HG02885 (cell line): Measurements from ENCODE around the gene CD79A.

Source experiments
- ATAC-seq: cut with Tn5 transposase; IDR thresholded peaks from one replicate; pipeline ENCODE4 v1.9.1; 2021; ENCODE audit warnings: mild to moderate bottlenecking; ENCODE audit not compliant: unreplicated experiment, poor library complexity

Gene CD79A

DNA sequence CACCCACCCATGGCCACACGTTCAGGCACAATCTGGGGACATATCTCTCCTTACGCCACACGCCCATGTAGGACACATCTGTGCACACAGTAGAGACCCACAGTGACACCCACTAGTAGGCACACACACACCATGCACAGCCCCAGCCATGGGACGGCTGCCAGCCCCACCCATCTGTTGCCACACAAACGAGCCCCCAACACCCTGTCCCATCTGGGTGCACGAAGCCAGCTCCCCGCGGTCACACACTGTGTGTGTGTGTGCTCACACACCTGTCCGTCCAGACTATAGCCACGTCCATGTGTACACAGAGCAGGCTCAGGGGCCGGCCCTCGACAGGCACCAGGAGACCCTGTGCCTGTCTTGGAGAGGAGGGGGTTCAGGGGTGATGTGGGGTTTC lies 40.6 kb downstream of the CD79A start:
- ATAC-seq, result no peak

DNA sequence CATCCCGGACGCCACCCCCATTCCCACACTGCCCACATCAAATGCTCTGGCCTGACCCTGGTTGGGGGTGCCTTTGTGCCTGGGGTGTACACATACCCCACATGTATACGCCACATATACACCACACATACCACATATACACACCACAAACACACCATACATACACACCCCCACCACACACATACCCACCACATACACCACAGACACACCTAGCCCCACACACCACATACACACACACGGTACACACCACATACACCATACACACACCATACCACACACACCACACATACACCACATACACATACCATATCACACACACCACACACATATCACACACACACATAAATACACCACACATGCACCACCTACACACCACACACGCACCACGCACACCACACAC lies 41.0 kb downstream of the CD79A start:
- ATAC-seq, result no peak

DNA sequence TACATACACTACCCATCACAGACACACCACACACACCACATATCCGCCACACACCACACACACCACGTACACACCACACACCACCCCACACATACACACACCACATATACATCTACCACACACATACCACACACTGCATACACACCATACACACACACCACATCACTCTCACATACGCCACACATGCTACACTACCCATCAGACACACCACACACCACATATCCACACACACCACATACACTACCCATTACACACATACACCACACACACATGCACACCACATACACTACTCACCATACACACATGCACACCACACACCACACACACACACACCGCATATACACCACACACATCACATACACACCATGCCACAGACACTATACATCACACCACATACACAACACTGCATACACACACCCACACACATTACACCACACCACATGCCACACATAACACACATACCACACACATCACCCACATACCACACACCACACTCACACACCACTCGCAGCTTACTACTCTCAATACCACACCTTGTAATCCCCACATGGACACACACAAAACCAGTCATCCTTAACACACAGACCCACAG lies 41.7 kb downstream of the CD79A start:
- no peak for ATAC-seq

DNA sequence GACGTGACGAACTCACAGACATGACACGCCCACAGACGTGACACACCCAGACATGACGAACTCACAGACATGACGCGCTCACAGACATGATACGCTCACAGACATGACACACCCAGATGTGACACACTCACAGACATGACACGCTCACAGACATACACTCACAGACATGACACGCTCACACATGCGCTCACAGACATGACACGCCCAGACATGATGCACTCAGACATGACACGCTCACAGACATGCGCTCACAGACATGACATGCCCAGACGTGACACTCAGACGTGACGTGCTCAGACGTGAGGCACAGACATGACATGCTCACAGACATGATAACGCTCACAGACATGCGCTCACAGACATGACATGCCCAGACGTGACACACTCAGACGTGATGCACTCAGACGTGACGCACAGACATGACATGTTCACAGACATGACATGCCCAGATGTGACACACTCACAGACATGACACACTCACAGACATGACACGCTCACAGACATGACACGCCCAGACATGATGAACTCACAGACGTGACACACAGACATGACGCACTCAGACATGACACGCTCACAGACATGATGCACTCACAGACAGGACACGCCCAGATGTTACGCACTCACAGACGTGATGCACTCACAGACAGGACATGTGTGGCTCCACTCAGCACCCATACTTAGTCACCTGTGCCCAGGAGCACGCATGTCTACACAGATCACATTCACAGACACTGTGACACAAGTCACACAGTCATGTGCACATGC lies 43.1 kb downstream of the CD79A start:
- no peak for ATAC-seq

DNA sequence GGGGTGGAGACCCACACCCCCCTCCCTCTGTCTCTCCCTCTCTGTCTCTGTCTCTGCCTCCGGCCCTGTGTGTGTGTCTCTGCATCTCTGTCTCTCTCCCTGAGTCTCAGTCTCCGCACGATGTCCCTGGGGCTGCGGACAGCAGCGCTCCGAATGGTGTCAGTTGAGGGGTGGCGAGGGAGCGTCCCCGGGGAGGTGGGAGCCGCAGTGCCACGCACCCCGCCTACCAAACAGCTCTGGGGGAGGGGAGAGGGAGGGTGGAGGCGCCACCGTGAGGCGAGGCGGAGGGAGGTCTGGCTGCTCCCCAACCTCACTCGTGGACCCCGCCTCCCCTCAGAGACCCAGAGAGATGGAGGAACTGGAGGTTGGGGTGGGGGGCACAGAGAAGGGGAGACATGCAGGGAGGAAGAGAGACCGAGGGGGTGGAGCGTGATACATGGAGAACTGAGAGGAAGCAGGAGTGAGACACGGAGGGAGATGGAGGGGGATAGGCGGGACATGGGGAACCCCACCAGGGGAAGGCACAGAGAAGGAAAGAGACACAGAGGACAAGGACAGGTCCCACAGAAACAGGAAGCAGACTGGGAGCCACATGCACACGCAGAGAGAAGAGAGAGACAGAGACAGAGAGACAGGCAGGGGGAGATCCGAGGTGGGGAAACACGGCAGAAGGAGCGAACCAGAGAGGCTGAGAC lies 44.0 kb downstream of the CD79A start:
- no peak for ATAC-seq

DNA sequence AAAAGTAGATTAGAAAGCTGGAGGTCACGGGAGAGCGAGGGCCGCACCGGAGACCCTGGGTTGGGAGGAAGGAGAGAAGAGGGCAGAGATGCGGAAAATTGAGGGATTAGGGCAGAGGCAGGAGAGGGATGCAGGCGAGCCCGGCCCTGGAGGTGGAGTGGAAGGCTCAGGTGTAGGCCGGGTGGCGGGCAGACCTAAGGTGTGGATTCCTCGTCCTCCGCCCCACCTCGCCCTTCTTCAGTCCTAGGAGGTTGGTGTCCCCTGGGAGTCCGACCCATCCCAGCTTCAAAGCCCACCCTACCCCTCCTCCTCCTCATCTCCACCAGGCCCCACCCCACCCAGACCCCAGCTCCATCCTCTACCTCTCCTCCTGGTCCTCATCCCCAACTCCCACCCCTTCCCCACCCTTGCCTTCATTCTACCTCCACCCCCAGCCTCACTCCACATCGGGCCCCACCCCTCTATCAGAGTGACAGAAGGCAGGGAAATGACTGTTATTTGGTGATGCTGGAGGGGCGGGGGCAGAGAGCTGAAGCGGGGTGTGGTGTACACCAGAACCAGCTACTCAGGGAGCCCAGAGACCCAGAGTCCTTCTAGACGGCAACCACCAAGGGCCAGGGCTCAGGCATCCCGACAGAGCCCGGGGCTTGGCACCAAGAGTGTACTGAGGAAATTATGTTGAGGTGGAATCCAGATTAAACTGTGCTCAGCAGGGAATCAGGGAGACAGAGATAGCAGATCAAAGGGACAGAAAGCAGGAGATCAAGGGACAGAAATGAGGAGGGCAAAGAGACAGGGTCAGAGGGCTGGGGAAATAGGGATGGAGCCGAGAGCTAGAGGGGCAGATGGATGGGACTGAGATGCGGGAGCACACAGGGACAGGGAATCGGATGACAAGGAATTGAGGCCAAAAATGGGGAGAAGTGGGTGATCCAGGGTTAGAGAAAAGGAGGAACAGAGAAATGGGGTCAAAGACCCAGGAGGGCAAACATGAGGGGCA lies 44.8 kb downstream of the CD79A start:
- no peak for ATAC-seq

DNA sequence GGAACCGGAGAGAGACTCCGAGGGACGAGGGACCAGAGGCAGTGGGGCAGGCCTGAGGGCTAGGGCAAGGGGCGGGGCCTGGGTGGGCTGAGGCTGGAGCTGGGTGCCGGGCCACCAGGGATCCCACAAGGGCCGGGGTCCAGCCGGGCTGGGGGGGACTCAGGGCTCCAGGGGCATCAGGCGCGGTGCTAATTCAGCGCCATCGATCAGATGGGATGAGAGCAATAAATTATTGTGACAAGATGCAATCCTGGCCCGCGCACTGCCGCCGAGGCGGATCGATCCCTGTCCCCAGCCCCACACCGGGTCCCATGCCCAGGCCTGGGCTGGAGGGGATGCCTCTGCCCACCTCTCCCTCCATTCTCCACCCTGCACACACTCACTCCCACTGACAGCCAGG lies 45.5 kb downstream of the CD79A start:
- ATAC-seq, result no peak

DNA sequence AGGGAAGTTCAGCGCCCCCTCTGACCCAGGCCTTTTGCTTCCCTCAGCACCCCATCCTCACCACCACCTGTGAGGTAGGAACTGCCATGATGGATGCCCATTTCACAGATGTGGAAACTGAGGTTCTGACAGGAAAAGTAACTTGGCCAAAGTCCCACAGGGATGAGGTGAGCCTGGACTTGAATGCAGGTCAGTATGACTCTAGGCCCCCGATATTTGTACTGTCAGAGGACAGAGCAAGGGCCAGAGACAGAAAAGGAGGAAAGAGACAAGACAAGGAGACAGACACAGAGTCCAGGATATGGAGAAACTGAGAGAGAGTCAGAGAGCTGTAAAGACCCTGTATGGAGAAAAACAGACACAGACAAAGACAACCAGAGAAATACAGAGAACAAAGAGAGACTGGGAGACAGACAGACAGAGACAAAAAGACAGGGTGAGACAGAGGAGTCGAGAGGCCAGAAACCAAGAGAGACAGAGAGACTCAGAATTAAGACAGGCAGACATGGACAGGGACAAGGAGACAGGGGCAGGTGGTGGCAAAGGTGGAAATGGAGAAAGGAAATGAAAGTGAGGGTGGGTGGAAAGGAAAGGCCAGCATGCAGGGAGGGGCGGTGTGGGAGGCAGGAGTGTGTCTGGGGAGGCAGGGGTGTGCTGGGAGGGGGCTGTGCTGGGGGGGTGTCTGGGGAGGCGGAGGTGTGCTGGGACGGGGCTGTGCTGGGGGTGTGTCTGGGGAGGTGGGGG lies 46.1 kb downstream of the CD79A start:
- ATAC-seq, result no peak

DNA sequence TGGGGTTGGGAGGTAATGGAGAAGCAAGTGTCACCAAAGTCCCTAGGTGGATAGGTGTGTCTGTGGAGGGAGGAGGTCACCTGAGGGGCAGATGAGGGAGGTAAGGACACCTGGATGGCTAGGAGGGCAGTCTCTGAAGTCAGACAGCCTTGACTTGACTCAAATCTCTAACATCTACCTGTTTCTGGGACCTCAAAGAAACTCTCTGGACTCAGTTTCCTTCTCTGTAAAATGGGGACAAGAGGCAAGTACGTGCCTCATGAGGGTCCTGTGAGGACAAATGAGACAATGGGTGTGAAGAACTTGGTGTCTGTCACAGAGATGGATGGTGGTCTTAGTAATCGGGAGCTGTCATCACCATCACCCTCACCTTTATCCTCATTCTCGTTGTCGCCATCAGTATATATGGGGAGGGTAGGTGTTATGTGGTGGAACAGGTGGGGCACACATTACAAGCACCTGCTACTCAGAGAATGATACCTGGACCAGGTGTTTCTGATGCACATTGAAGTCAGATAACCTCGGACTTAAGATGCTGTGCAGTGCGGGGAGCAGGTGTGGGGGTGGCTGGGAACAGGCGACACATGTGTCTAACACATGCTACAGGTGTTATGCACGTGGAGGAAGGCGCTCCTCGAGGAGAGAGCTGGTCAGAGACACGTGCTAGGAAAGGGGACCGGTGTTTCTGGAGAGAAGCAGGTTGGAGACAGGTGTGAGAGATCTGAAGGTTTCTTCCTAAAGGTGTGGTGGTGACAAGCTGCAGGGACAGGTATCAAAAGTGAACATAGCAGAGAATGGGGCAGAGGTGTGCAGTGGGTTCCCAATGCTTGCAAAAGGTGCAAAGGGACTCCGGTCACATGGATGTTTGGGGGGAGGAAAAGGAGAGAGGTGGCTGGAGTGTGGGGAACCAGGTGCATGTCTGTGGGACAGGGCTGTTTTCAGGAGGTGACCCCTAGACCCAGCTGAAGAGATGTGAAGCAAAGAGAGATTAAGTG lies 47.4 kb downstream of the CD79A start:
- no peak for ATAC-seq

DNA sequence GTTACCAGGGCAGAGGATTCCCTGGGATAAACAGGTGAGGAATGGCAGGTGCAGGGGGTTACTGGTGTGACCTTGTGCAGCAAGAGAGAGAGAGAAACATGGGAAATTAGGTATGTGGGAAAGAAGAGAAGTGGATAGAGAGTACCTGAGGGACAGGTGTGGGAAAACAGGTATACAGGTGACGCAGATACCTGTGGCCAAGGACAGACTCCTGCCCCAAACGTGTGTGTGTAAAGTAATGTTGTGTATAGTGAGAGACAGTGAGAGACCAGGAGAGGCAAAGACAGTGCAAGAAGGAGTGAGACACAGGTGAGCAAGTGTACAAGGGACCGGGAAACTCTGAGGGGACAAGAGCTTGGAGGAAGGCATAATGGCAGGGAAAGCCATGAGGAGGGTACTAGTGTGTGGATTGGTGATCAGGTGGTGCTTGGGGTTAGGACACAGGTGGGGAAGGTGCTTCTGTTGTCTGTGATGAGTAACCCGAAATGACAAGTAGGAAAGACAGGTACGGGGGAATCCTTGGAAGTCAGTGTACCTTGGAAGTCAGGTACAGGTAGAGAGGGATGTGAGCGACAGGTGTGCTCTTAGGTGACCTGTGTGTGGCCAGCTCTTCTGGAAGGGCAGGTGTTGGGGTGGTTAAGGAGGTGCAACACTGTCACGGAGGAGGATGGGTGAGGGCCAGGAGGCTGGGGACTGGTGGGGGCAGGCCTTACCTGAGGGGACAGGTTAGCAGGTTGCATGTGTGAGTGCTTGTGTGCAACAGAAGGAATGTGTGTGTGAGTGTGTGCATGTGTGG lies 48.3 kb downstream of the CD79A start:
- no peak for ATAC-seq

DNA sequence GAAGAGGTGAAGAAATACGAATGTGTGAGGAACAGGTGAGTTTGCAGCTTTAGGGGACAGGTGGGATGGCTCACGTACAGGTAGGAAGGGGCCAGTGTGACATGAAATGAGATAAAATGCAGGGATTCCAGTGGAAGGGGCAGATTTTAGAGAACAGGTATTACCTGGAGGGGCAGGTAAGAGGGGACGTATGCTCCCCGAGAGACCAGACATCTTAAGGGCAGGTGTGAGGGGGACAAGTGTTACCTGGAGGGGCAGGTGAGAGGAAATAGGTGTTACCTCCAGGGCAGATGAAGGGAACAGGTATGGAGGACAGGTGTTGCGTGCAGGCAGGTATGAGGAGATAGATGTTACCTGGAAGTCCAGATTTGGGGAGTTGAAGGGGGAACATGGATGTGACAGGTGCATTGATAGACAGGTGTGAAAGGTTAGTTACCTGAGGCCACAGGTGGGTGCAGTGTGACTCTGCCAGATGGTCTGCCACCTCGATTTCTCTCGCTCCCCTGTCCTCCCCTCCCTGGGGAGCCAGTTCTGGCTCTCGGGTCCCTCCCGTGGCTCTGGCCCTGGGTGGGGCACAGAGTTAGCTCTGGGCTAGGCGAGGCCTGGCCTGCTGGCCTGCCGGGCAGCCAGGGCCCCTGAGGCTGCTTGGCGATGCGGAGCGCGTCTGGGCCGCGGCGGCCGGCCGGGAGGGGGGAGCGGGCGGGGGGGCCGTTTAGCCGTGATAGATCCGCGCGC lies 49.1 kb downstream of the CD79A start:
- no peak for ATAC-seq

DNA sequence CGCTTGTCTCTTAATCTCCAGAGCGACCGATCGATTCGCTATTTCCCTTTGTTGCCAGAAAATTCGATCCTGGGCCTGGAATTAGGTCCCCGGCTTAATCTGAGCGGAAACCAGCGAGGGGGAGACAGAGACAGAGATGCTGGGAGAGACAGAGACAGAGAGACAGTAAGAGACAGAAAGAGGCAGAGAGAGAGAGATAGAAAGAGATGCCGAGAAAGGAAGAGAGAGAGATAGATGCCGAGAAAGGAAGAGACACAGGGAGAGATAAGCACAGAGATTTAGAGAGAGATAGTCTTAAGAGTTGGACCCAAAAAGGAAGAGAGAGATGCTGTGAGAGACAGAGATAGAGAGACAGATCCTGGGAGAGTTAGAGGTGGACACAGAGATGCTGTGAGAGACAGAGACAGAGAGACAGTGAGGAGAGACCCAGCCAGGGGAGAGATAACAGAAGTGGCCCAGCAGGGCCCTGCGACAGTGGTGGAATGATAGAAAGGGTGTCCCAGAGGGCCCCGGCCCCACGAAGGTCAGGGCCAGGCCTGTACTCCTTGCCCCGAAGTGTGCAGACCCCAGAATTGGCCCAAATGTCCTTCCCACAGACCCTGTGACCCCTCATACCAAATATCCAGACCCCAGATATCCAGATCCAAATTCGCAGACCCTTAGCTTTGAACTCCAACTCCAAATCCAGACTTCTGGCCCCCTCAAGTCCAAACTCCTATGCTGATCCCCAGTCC lies 49.9 kb downstream of the CD79A start:
- ATAC-seq, result no peak

DNA sequence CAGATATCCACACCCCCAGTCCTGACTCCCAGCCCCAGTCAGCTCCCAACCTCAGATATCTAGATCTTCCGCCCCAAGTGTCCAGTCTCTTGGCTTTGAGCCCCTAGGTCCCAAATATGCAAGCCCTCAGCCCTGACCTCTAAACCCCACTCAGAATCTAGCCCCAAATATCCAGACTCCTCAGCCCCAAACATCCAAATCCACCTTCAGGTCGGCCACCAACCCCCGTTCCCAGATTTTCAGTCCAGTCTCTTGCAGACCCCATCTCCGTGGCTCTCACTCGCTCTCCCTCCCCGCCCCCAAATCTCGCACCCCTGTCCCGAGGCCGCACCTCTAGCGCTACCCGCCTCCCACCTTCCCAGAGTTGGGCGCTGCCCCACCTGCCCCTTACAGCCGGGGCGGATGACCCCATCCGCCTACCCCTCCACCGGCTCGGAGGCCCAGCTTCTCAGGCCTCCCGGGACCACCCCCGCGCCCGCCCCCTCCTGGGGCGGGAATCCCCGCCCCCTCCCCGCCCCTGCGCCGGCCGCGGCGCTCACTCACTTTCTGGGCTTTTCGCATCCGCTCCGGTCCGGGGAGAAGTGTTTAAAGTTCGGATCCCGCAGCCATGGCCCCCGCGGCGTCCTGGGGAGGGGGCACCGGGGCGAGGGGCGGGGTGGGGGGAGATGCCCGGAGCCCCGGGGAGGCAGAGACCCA lies 50.6 kb downstream of the CD79A start:
- ATAC-seq, result no peak

DNA sequence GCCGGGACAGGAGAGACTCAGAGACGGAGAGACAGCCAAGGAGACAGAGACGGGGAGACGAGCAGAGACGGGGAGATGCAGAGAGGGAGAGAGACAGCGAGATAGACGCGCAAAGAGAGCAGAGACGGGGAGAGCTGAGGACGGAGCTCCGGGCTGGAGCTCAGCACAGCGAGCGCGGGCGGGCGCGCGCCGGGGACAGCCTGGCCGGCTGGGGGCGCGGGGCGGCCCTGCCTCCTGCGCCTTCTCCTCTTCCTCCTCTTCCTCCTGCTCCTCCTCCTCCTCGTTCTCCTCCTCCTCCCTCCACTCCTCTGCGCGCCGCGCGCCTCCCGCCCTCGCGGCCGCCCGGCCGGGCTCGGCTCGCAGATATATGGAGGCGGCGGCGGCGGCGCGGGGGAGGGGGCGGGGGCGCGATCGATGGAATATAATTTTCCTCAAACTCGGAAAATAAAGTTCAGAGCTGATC lies 51.2 kb downstream of the CD79A start, which contains the start of gene ERFL:
ERFL (minus strand) TSS at position 229 of the 463 bp plus-strand sequence. CDS start 15,530 bp downstream, outside the sequence.
- no peak for ATAC-seq

DNA sequence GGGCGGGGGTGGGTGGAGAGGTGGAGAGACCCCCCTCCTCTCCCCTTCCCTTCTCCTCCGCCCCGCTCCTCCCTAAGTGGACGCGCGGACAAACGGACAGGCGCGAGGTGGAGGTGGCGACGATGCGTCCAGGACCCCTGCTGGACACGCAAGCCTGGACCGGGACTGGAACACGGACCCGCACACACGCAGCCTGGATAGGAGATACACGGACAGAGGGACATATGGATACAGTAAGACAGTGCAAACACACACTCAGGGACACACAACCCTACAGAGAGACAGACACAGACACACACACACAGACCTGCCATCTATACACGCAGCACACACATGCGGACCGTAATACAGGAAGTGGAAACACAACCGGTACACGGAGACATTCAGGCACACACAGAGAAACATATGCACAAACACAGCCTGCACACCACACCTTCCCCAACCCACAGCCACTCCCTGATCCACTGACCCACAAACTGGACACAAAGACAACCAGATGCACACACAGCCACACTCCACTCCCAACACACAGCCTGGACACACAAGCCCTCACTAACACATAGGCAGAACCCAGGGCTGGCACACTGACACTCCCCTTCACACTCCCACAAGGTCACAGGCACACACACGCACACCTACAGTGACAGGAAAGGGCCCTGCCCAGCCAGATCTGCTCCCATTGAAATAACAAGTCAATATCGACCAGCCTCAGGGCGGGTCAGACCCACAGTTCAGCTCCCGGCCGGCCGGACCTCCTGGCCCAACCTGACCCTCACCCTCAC lies 51.9 kb downstream of the CD79A start:
- no peak for ATAC-seq
